H1 (cell line): ENCODE results near the gene CHD6. TPM values are rescaled to one million over a fixed set of nuclear protein-coding genes. Genes with fewer than 3 reads are reported as not detected.

Experiments
- CTCF ChIA-PET: fragments of 300-600 bp; sonication (Branson Sonifier 250); formaldehyde crosslinking; loops from one replicate; lab custom pipeline; 2021; ENCODE audit not compliant: partially characterized antibody; lab: Charles Lee
- POLR2A ChIA-PET: fragments of 300-600 bp; sonication (Branson Sonifier 250); formaldehyde crosslinking; loops from one replicate; lab custom pipeline; 2021; ENCODE audit warnings: inconsistent platforms; ENCODE audit not compliant: partially characterized antibody; lab: Charles Lee
- DNase-seq, 2 experiments: peaks; one replicate each; pipeline versions ENCODE4 v3.0.0 to v3.0.0-alpha.2; 2010 to 2022; ENCODE audit warnings: low spot score in 2 of 2, low read depth in 1 of 2, mixed read lengths in 1 of 2
- FAIRE-seq: peaks from 2 replicates; lab custom pipeline; 2011; peaks lifted over from hg19 to GRCh38; lab: Jason Lieb, UNC
- H2AFZ ChIP-seq: 2 replicates; pipeline ENCODE4 v1.8.1; 2012; ENCODE audit warnings: low read length, inconsistent platforms
- H2AK5ac ChIP-seq: 2 replicates; pipeline ENCODE4 v1.6.1; 2013; ENCODE audit warnings: low read depth, low read length
- H2BK120ac ChIP-seq: replicated peaks from 2 replicates; pipeline ENCODE3; 2013; ENCODE audit warnings: low read depth, low read length, inconsistent platforms
- H2BK12ac ChIP-seq: 2 replicates; pipeline ENCODE4 v1.6.1; 2013; ENCODE audit warnings: low read depth, low read length
- H2BK15ac ChIP-seq: 2 replicates; pipeline ENCODE4 v1.6.1; 2013; ENCODE audit warnings: low read length
- H2BK20ac ChIP-seq: 2 replicates; pipeline ENCODE4 v1.6.1; 2013; ENCODE audit warnings: low read length
- H2BK5ac ChIP-seq: 2 replicates; pipeline ENCODE4 v1.6.1; 2013; ENCODE audit warnings: low read depth, low read length
- H3K14ac ChIP-seq: 2 replicates; pipeline ENCODE4 v1.6.1; 2013; ENCODE audit warnings: inconsistent platforms; ENCODE audit not compliant: insufficient read length
- H3K18ac ChIP-seq: 2 replicates; pipeline ENCODE4 v1.6.1; 2013; ENCODE audit warnings: low read length; ENCODE audit errors: extremely low read depth
- H3K23ac ChIP-seq: 2 replicates; pipeline ENCODE4 v1.6.1; 2013; ENCODE audit warnings: inconsistent platforms; ENCODE audit not compliant: insufficient read length
- H3K23me2 ChIP-seq: 2 replicates; pipeline ENCODE4 v1.6.1; 2013; ENCODE audit warnings: low read depth, low read length
- H3K27ac ChIP-seq: 2 replicates; pipeline ENCODE4 v1.6.1; 2011; ENCODE audit warnings: low read depth, low read length, inconsistent platforms
- H3K27me3 ChIP-seq, 4 experiments: replicated peaks in 1 of 4; 1 replicate in 1 of 4; 2 replicates in 3 of 4; pipeline versions ENCODE4 v1.6.1 to v1.8.1; 2011 to 2013; ENCODE audit warnings: low read length in 3 of 4, mild to moderate bottlenecking in 3 of 4, inconsistent platforms in 2 of 4, mixed read lengths in 2 of 4, moderate library complexity in 1 of 4; ENCODE audit not compliant: control insufficient read depth in 3 of 4, insufficient read depth in 3 of 4; ENCODE audit errors: extremely low read depth in 1 of 4
- H3K36me3 ChIP-seq, 4 experiments: 2 replicates each; pipeline versions ENCODE4 v1.6.1 to v1.8.1; 2011 to 2013; ENCODE audit warnings: mild to moderate bottlenecking in 4 of 4, low read length in 3 of 4, moderate library complexity in 2 of 4, control low read depth in 1 of 4, inconsistent platforms in 1 of 4; ENCODE audit not compliant: insufficient read depth in 4 of 4, control insufficient read depth in 2 of 4
- H3K4ac ChIP-seq: replicated peaks from 2 replicates; pipeline ENCODE3; 2013; ENCODE audit warnings: low read length, low read depth, mixed read lengths, inconsistent platforms; ENCODE audit not compliant: insufficient read length
- H3K4me1 ChIP-seq, 4 experiments: replicated peaks in 1 of 4; 1 replicate in 1 of 4; 2 replicates in 3 of 4; pipeline versions ENCODE4 v1.6.1 to v1.8.1; 2011 to 2013; ENCODE audit warnings: low read length in 3 of 4, inconsistent platforms in 2 of 4, mixed read lengths in 1 of 4; ENCODE audit not compliant: insufficient read depth in 4 of 4, control insufficient read depth in 3 of 4
- H3K4me2 ChIP-seq, 2 experiments: 2 replicates each; pipeline versions ENCODE4 v1.6.1 to v1.8.1; 2011 to 2013; ENCODE audit warnings: low read depth in 2 of 2, low read length in 2 of 2, control low read depth in 1 of 2, inconsistent platforms in 1 of 2, mild to moderate bottlenecking in 1 of 2; ENCODE audit not compliant: insufficient read depth in 1 of 2
- H3K4me3 ChIP-seq, 4 experiments: fragments of 200-600, 300-600 bp in 1 of 4; sonication (generic), shearing (Covaris generic), sonication (Bioruptor Twin) in 1 of 4; 2 replicates each; pipeline versions ENCODE4 v1.5.1 to v1.8.1; 2011 to 2016; ENCODE audit warnings: low read length in 4 of 4, low read depth in 3 of 4, control low read depth in 2 of 4, inconsistent platforms in 2 of 4, mild to moderate bottlenecking in 2 of 4, mixed read lengths in 1 of 4, moderate library complexity in 1 of 4; ENCODE audit not compliant: insufficient read depth in 2 of 4; ENCODE audit errors: extremely low read depth in 1 of 4
- H3K56ac ChIP-seq: replicated peaks from 2 replicates; pipeline ENCODE3; 2013; ENCODE audit warnings: low read depth, mild to moderate bottlenecking, mixed read lengths, low read length, inconsistent platforms; ENCODE audit not compliant: insufficient read length
- H3K79me1 ChIP-seq: 2 replicates; pipeline ENCODE4 v1.6.1; 2013; ENCODE audit warnings: low read depth, low read length, control low read depth
- H3K79me2 ChIP-seq, 2 experiments: 2 replicates each; pipeline versions ENCODE4 v1.6.1 to v1.8.1; 2012 to 2013; ENCODE audit warnings: low read length in 2 of 2, mild to moderate bottlenecking in 2 of 2, inconsistent platforms in 1 of 2; ENCODE audit not compliant: insufficient read depth in 2 of 2, control insufficient read depth in 1 of 2
- H3K9ac ChIP-seq, 4 experiments: replicated peaks in 1 of 4; 1 replicate in 1 of 4; 2 replicates in 3 of 4; pipeline versions ENCODE4 v1.6.1 to v1.8.1; 2011 to 2013; ENCODE audit warnings: low read depth in 3 of 4, low read length in 3 of 4, control low read depth in 2 of 4, mild to moderate bottlenecking in 2 of 4, moderate library complexity in 2 of 4, inconsistent platforms in 1 of 4; ENCODE audit errors: extremely low read depth in 1 of 4
- H3K9me3 ChIP-seq, 2 experiments: 2 replicates each; pipeline versions ENCODE4 v1.6.1 to v1.8.1; 2012 to 2013; ENCODE audit warnings: mild to moderate bottlenecking in 2 of 2, moderate library complexity in 2 of 2, control low read depth in 1 of 2, inconsistent platforms in 1 of 2, low read depth in 1 of 2, low read length in 1 of 2, mixed read lengths in 1 of 2; ENCODE audit not compliant: insufficient read depth in 2 of 2
- H4K20me1 ChIP-seq, 2 experiments: replicated peaks in 1 of 2; 2 replicates each; pipeline versions ENCODE3 to v1.8.1; 2011 to 2013; ENCODE audit warnings: inconsistent platforms in 2 of 2, low read length in 2 of 2, mild to moderate bottlenecking in 1 of 2; ENCODE audit not compliant: insufficient read depth in 2 of 2, control insufficient read depth in 1 of 2
- H4K5ac ChIP-seq: 2 replicates; pipeline ENCODE4 v1.6.1; 2013; ENCODE audit warnings: low read length, low read depth, mixed read lengths, inconsistent platforms; ENCODE audit not compliant: insufficient read length
- H4K8ac ChIP-seq: 2 replicates; pipeline ENCODE4 v1.8.0; 2013; ENCODE audit warnings: mild to moderate bottlenecking, moderate library complexity, low read length, inconsistent platforms; ENCODE audit not compliant: insufficient read depth; ENCODE audit errors: extremely low read depth
- H4K91ac ChIP-seq: replicated peaks from 2 replicates; pipeline ENCODE3; 2013; ENCODE audit warnings: low read length, mixed read lengths, inconsistent platforms; ENCODE audit not compliant: insufficient read length
- BACH1 ChIP-seq: IDR thresholded peaks from 2 replicates; pipeline ENCODE4 v1.6.1; 2012; ENCODE audit warnings: low read length, improper control_type of control experiment
- BRCA1 ChIP-seq: IDR thresholded peaks from 2 replicates; pipeline ENCODE4 v1.6.1; 2012; ENCODE audit warnings: low read depth, low read length, improper control_type of control experiment
- EZH2 ChIP-seq: fragments of 200-600 bp; sonication (generic); IDR thresholded peaks from 2 replicates; pipeline ENCODE4 v1.7.1; 2012; ENCODE audit warnings: low read depth, mild to moderate bottlenecking, moderate library complexity, low read length, inconsistent platforms; ENCODE audit not compliant: severe bottlenecking
- HDAC2 ChIP-seq, 2 experiments: fragments of 300-600 bp in 1 of 2; sonication (generic) in 1 of 2; IDR thresholded peaks; 2 replicates each; pipeline ENCODE4 v1.6.1; 2011 to 2012; ENCODE audit warnings: low read depth in 2 of 2, low read length in 2 of 2, mild to moderate bottlenecking in 2 of 2, moderate library complexity in 2 of 2, borderline replicate concordance in 1 of 2, inconsistent platforms in 1 of 2
- HDAC6 ChIP-seq: IDR thresholded peaks from one replicate; pipeline ENCODE4 v1.7.1; 2012; ENCODE audit warnings: low read depth, mild to moderate bottlenecking, inconsistent platforms, low read length, moderate library complexity
- KDM1A ChIP-seq: fragments of 200-600, 300-600 bp; sonication (generic); IDR thresholded peaks from 2 replicates; pipeline ENCODE4 v1.7.1; 2016; ENCODE audit warnings: mild to moderate bottlenecking, low read length, borderline replicate concordance
- RAD21 ChIP-seq, 2 experiments: IDR thresholded peaks in 1 of 2; conservative IDR thresholded peaks in 1 of 2; 2 replicates each; pipeline ENCODE4 v1.6.1; 2011; ENCODE audit warnings: low read depth in 2 of 2, low read length in 2 of 2, improper control_type of control experiment in 1 of 2, inconsistent platforms in 1 of 2, mild to moderate bottlenecking in 1 of 2, moderate library complexity in 1 of 2
- SAP30 ChIP-seq: fragments of 300-600 bp; sonication (generic); IDR thresholded peaks from 2 replicates; pipeline ENCODE4 v1.7.1; 2012; ENCODE audit warnings: low read length, moderate library complexity, mild to moderate bottlenecking, inconsistent platforms; ENCODE audit not compliant: insufficient read depth, insufficient replicate concordance
- SIRT6 ChIP-seq: IDR thresholded peaks from one replicate; pipeline ENCODE4 v1.7.1; 2012; ENCODE audit warnings: low read length, inconsistent platforms
- TAF1 ChIP-seq: IDR thresholded peaks from 2 replicates; pipeline ENCODE4 v1.6.1; 2011; ENCODE audit warnings: mild to moderate bottlenecking, low read depth, low read length
- TAF7 ChIP-seq: optimal IDR thresholded peaks from 2 replicates; pipeline ENCODE3; 2011; ENCODE audit warnings: low read depth, mild to moderate bottlenecking, inconsistent platforms, low read length, moderate library complexity, borderline replicate concordance
- ZNF274 ChIP-seq: IDR thresholded peaks from 2 replicates; pipeline ENCODE4 v1.7.0; 2012; ENCODE audit warnings: low read length, borderline replicate concordance; ENCODE audit errors: extremely low read depth
- WGBS, 2 experiments: shearing (Covaris generic) in 1 of 2; methylation state at CpG; one replicate each; pipeline versions ENCODE4 v1.1.6 to v1.1.7; 2013 to 2015; ENCODE audit warnings: low lambda C conversion rate in 2 of 2, mixed read lengths in 2 of 2, inconsistent platforms in 1 of 2, low coverage in 1 of 2, missing lambda C conversion rate in 1 of 2; ENCODE audit not compliant: insufficient replicate concordance in 2 of 2, insufficient coverage in 1 of 2, insufficient read length in 1 of 2; ENCODE audit errors: extremely low coverage in 1 of 2, missing lambda C conversion rate in 1 of 2; 5-methylcytosine and 5-hydroxymethylcytosine counted together
- polyA plus RNA-seq, 7 experiments: library from polyadenylated mRNA; depleted of rRNA in 3 of 7; stranded (reverse) in 5 of 7; unstranded in 2 of 7; fragments of >200 nt in 5 of 7; fragments of 200-250 nt in 2 of 7; gene quantifications; 1 replicate in 5 of 7; 2 replicates in 1 of 7; 4 replicates in 1 of 7; pipeline versions ENCODE4 v1.2.1 to v1.2.3, GENCODE V29; 2011 to 2013; ENCODE audit warnings: missing spikeins in 2 of 7, mixed read lengths in 2 of 7
- total RNA-seq: library from RNA; stranded (reverse); fragmentation: NEBNext Ultra II Directional; extraction: Animal tissue kit (Norgen Biotek cat#: 25700); gene quantifications from 2 replicates; pipeline ENCODE4 v1.2.1, GENCODE V29; 2021
- TF ChIP-seq, protein P1 (sequence below): IDR thresholded peaks from 2 replicates; pipeline ENCODE4 v1.6.1; 2011; ENCODE audit warnings: low read depth, mild to moderate bottlenecking, low read length; ENCODE audit not compliant: insufficient read depth

The CHD6 gene
- total and polyA plus RNA-seq, 2 of the 8 experiments (the other 6 are each of a cell fraction or from before 2014, with no cell fraction given), result 11.1 to 62.9 TPM

DNA sequence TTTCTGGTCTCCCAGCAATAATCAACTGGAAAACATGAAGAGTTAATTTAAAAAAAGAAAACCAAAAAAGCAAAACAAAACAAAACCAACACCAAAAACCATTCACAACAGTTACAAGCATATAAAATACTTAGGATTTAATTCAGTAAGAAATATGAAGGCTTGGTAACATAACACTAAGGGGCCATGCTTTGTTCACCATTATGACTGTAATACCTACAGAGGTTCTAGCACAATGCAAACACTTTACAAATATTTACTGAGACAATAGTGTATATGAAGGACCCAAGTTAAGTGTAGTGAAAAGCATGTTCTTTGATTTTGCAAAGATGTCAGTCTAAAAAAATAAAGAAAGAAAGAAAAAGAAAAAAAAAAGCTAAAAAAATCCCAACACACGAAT lies 141.7 kb downstream of the CHD6 start:
- Histone ChIP-seq H3K4me3 (no peak overlapping the region), H3K36me3 (peaks cover 0 to 32% (median 3%) of the 10 kb centered on the region in 4 experiments; a peak in 4 of 8 replicates), H3K9ac (no peak overlapping the region), H3K56ac (no peak overlapping the region), H3K9me3 (no peaks in the 10 kb centered on the region), H4K8ac (no peak overlapping the region), H2BK5ac (no peak overlapping the region), H3K23ac (no peak overlapping the region), H3K4ac (no peak overlapping the region), H4K5ac (no peak overlapping the region), H2BK12ac (no peak overlapping the region), H3K79me1 (no peaks in the 10 kb centered on the region), H3K14ac (no peak overlapping the region), H2AK5ac (no peak overlapping the region), H2BK20ac (no peak overlapping the region), H4K91ac (no peak overlapping the region), H2BK15ac (no peak overlapping the region), H2AFZ (no peak overlapping the region), H3K23me2 (no peaks in the 10 kb centered on the region), H4K20me1 (peaks cover 0 to 2% of the 10 kb centered on the region in 2 experiments), H3K27me3 (no peaks in the 10 kb centered on the region), H3K27ac (no peak overlapping the region), H3K79me2 (no peaks in the 10 kb centered on the region), H3K4me2 (no peak overlapping the region), H3K4me1 (no peaks in the 10 kb centered on the region), H3K18ac (no peak overlapping the region), H2BK120ac (no peak overlapping the region)
- FAIRE-seq, result no peak
- CTCF ChIA-PET, result interaction anchor here (1.5 kb wide), 1 partner anchor 10 kb away, joined by 4 read pairs; no protein-coding TSS in a partner anchor
- POLR2A ChIA-PET, result no interaction called here
- 88% methylated on average over 1 of the region's 1 CpG; no CpG with 5 or more reads in 1 of the 2 experiments for WGBS, 2 experiments
- no peak for DNase-seq
- no peak for TF ChIP-seq EZH2
- TF ChIP-seq TAF7, result no peak
- TF ChIP-seq SIRT6, result no peak
- no peak for TF ChIP-seq KDM1A
- no peak for TF ChIP-seq HDAC6
- TF ChIP-seq BRCA1, result no peak
- no peak for TF ChIP-seq SAP30
- TF ChIP-seq HDAC2 (IDR thresholded peaks at IDR 0.05; ENCODE audit: borderline replicate concordance in 1 of 2, low read depth in 2 of 2, low read length in 2 of 2), result no peak
- TF ChIP-seq RAD21 (IDR thresholded peaks at IDR 0.05 in 1 of 2, conservative IDR thresholded peaks at IDR 0.05 in 1 of 2; ENCODE audit: low read depth in 2 of 2, low read length in 2 of 2), result no peak
- no peak for TF ChIP-seq ZNF274
- no peak for TF ChIP-seq BACH1
- TF ChIP-seq, protein P1, sequence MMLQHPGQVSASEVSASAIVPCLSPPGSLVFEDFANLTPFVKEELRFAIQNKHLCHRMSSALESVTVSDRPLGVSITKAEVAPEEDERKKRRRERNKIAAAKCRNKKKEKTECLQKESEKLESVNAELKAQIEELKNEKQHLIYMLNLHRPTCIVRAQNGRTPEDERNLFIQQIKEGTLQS, result no peak
- no peak for TF ChIP-seq TAF1
